ENCODE results near the gene URAD.
"Not testable (repeated sequence)": the region's sequence is repeated elsewhere in the genome, so short reads cannot be mapped to it uniquely, and the experiment has no call there.

URAD gene

DNA sequence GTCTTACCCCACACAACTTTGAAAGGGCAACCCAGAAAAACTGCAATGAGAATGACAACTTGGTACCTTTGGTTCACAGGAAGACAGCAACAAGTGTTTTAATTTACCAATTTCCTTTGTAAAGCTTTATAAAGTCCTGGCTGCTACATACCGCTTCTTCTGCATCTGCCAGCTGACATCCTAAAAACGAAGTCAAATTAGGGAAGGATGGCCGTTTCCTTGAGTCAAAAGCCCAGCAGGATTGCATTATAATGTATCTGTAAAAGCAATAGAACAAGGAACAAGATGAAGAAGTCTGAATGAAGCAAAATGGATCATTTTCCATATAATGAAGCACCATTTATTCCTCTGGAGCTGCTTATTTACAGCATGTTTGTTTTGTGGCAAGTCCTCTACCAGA lies 25.8 kb upstream of the URAD start:
- no peak overlapping the region for H3K27ac ChIP-seq (ENCODE audit: low read length)
- no peaks in the 10 kb centered on the region for H3K9me3 ChIP-seq (ENCODE audit: control insufficient read depth in 1 of 2, low read length in 2 of 2)
- no peaks in the 10 kb centered on the region for H3K36me3 ChIP-seq (ENCODE audit: control insufficient read depth in 1 of 2, insufficient read depth in 2 of 2, low read length in 2 of 2)
- H3K27me3 ChIP-seq (ENCODE audit: low read depth, low read length) = no peaks in the 10 kb centered on the region
- H3K4me1 ChIP-seq (ENCODE audit: control insufficient read depth in 1 of 2, insufficient read depth in 2 of 2, low read length in 2 of 2) = no peaks in the 10 kb centered on the region
- H3K4me3 ChIP-seq (ENCODE audit: low read depth in 1 of 2, low read length in 2 of 2) = no peak overlapping the region

- Histone ChIP-seq H3K36me3 (ENCODE audit: control insufficient read depth in 1 of 2, insufficient read depth in 2 of 2, low read length in 2 of 2) (no peaks in the 10 kb centered on the region), H3K27me3 (ENCODE audit: low read depth, low read length) (no peaks in the 10 kb centered on the region), H3K9me3 (ENCODE audit: control insufficient read depth in 1 of 2, low read length in 2 of 2) (no peaks in the 10 kb centered on the region), H3K4me1 (ENCODE audit: control insufficient read depth in 1 of 2, insufficient read depth in 2 of 2, low read length in 2 of 2) (no peaks in the 10 kb centered on the region), H3K27ac (ENCODE audit: low read length) (no peak overlapping the region), H3K4me3 (ENCODE audit: low read depth in 1 of 2, low read length in 2 of 2) (no peak overlapping the region)
These were observed 25.0 kb upstream of the URAD start for GRCh38 chr13:28013482-28013881.

DNA sequence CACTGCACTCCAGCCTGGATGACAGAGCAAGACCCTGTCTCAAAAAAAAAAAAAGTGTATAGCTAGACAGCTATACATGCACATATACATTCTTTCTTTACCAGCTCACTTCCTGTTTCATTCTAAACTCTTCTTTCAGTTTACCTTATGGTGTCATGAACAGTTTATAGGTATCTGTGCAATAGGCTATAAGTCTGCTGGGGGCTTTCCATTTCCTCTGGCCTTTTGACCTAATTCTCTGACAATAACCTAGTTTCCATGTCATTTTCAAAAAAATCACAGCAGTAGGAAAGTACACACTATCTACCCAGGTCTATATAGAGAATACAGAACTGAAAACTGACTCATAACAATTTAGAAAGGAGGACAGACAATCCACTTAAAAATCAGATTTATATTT lies 24.4 kb upstream of the URAD start:
- Histone ChIP-seq H3K27ac (ENCODE audit: low read length) (no peak overlapping the region), H3K27me3 (ENCODE audit: low read depth, low read length) (no peaks in the 10 kb centered on the region), H3K9me3 (ENCODE audit: control insufficient read depth in 1 of 2, low read length in 2 of 2) (no peaks in the 10 kb centered on the region), H3K36me3 (ENCODE audit: control insufficient read depth in 1 of 2, insufficient read depth in 2 of 2, low read length in 2 of 2) (no peaks in the 10 kb centered on the region), H3K4me3 (ENCODE audit: low read depth in 1 of 2, low read length in 2 of 2) (no peak overlapping the region), H3K4me1 (ENCODE audit: control insufficient read depth in 1 of 2, insufficient read depth in 2 of 2, low read length in 2 of 2) (no peaks in the 10 kb centered on the region)

GRCh38 chr13:28012383-28012782 lies 23.9 kb upstream of the URAD start:
- Histone ChIP-seq H3K27ac (ENCODE audit: low read length) (no peak overlapping the region), H3K36me3 (ENCODE audit: control insufficient read depth in 1 of 2, insufficient read depth in 2 of 2, low read length in 2 of 2) (no peaks in the 10 kb centered on the region), H3K4me3 (ENCODE audit: low read depth in 1 of 2, low read length in 2 of 2) (no peak overlapping the region), H3K4me1 (ENCODE audit: control insufficient read depth in 1 of 2, insufficient read depth in 2 of 2, low read length in 2 of 2) (no peaks in the 10 kb centered on the region), H3K9me3 (ENCODE audit: control insufficient read depth in 1 of 2, low read length in 2 of 2) (no peaks in the 10 kb centered on the region), H3K27me3 (ENCODE audit: low read depth, low read length) (no peaks in the 10 kb centered on the region)

DNA sequence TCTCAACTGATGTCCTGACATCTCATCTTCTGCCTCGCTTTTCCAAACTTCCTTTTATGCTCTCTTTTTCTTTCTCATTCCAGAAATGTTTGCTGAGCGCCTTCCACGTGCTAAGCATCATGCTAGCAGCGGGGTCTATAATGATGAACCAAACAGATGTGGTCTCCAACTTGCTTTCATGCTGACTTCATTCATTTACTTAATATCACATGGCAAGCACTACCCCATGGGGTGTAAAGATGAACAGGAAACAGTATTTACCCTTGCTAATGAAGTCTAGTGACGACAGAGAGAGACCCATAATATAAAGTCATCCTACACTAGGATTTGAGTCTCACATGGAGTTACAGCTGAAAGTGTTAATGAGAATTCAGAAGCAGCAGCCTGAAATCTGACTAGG lies 21.6 kb upstream of the URAD start:
- Histone ChIP-seq H3K4me1 (ENCODE audit: control insufficient read depth in 1 of 2, insufficient read depth in 2 of 2, low read length in 2 of 2) (no peaks in the 10 kb centered on the region), H3K4me3 (ENCODE audit: low read depth in 1 of 2, low read length in 2 of 2) (no peak overlapping the region), H3K36me3 (ENCODE audit: control insufficient read depth in 1 of 2, insufficient read depth in 2 of 2, low read length in 2 of 2) (no peaks in the 10 kb centered on the region), H3K27ac (ENCODE audit: low read length) (no peak overlapping the region), H3K9me3 (ENCODE audit: control insufficient read depth in 1 of 2, low read length in 2 of 2) (no peaks in the 10 kb centered on the region), H3K27me3 (ENCODE audit: low read depth, low read length) (no peaks in the 10 kb centered on the region)

GRCh38 chr13:28005016-28005415 lies 16.5 kb upstream of the URAD start:
- H3K27ac ChIP-seq (ENCODE audit: low read length); H3K9me3 ChIP-seq (ENCODE audit: control insufficient read depth in 1 of 2, low read length in 2 of 2): not testable (repeated sequence)

GRCh38 chr13:28002886-28003698 lies 14.6 kb upstream of the URAD start:
- no peaks in the 10 kb centered on the region for H3K9me3 ChIP-seq (ENCODE audit: control insufficient read depth in 1 of 2, low read length in 2 of 2)
- no peaks in the 10 kb centered on the region for H3K36me3 ChIP-seq (ENCODE audit: control insufficient read depth in 1 of 2, insufficient read depth in 2 of 2, low read length in 2 of 2)
- H3K4me3 ChIP-seq (ENCODE audit: low read depth in 1 of 2, low read length in 2 of 2) = no peak overlapping the region
- H3K27ac ChIP-seq (ENCODE audit: low read length) = no peak overlapping the region
- H3K4me1 ChIP-seq (ENCODE audit: control insufficient read depth in 1 of 2, insufficient read depth in 2 of 2, low read length in 2 of 2) = peaks cover 0 to 4% of the 10 kb centered on the region in 2 donors
- H3K27me3 ChIP-seq (ENCODE audit: low read depth, low read length) = no peaks in the 10 kb centered on the region

More at GRCh38 chr13:28005016-28005415, 16.5 kb upstream of the URAD start:
- not testable (repeated sequence) for H3K4me1 ChIP-seq (ENCODE audit: control insufficient read depth in 1 of 2, insufficient read depth in 2 of 2, low read length in 2 of 2); H3K27me3 ChIP-seq (ENCODE audit: low read depth, low read length); H3K4me3 ChIP-seq (ENCODE audit: low read depth in 1 of 2, low read length in 2 of 2); H3K36me3 ChIP-seq (ENCODE audit: control insufficient read depth in 1 of 2, insufficient read depth in 2 of 2, low read length in 2 of 2)

- H3K27ac ChIP-seq (ENCODE audit: low read length) = no peak overlapping the region
- no peak overlapping the region for H3K4me3 ChIP-seq (ENCODE audit: low read depth in 1 of 2, low read length in 2 of 2)
- no peaks in the 10 kb centered on the region for H3K9me3 ChIP-seq (ENCODE audit: control insufficient read depth in 1 of 2, low read length in 2 of 2)
- no peaks in the 10 kb centered on the region for H3K27me3 ChIP-seq (ENCODE audit: low read depth, low read length)
- H3K4me1 ChIP-seq (ENCODE audit: control insufficient read depth in 1 of 2, insufficient read depth in 2 of 2, low read length in 2 of 2) = peaks cover 0 to 4% of the 10 kb centered on the region in 2 donors
- no peaks in the 10 kb centered on the region for H3K36me3 ChIP-seq (ENCODE audit: control insufficient read depth in 1 of 2, insufficient read depth in 2 of 2, low read length in 2 of 2)
These were observed 13.5 kb upstream of the URAD start for GRCh38 chr13:28001837-28002473.

DNA sequence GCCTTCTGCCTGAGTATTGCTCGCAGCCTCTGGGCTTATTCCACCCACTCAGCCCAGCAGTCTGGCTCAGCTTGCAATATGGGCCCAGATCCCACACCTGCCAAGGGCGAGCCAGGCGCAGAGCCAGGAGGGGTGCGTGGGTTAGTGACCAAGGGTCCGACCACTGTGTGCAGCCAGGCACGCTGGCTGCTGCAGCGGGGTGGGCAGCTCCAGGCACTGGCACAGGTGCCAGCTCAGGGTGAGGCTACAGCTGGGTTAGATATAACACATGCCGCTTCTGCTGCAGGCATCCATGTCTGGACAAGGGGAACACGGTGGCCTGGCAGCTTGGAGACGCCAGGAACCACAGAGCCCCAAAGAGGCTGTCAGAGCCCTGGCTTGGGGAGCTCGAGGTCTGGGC lies 12.6 kb upstream of the URAD start:
- H3K27ac ChIP-seq (ENCODE audit: low read length) = no peak overlapping the region
- peaks cover 0 to 4% of the 10 kb centered on the region in 2 donors for H3K4me1 ChIP-seq (ENCODE audit: control insufficient read depth in 1 of 2, insufficient read depth in 2 of 2, low read length in 2 of 2)
- no peaks in the 10 kb centered on the region for H3K36me3 ChIP-seq (ENCODE audit: control insufficient read depth in 1 of 2, insufficient read depth in 2 of 2, low read length in 2 of 2)
- no peak overlapping the region for H3K4me3 ChIP-seq (ENCODE audit: low read depth in 1 of 2, low read length in 2 of 2)
- no peaks in the 10 kb centered on the region for H3K9me3 ChIP-seq (ENCODE audit: control insufficient read depth in 1 of 2, low read length in 2 of 2)
- H3K27me3 ChIP-seq (ENCODE audit: low read depth, low read length) = no peaks in the 10 kb centered on the region

DNA sequence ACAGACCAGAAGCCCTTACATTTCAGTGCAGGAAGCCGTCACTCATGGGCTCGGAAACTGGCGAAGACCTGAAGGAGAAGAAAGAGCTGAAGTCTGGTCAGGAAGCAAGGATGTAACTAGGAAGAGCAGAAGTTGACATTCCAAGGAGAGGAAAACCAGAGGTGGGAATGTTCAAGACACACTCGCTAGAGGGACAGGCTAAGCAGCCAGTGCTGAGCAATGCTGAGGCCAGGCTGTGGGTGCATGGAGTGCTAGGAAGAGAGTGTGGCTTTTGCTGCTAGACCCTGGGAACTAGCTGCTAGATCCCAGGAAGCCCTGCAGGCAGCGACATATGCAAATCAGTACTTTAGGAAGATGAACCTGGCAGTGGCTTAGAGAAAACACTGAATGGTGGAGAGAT lies 12.1 kb upstream of the URAD start:
- Histone ChIP-seq H3K4me1 (ENCODE audit: control insufficient read depth in 1 of 2, insufficient read depth in 2 of 2, low read length in 2 of 2) (peaks cover 0 to 4% of the 10 kb centered on the region in 2 donors), H3K36me3 (ENCODE audit: control insufficient read depth in 1 of 2, insufficient read depth in 2 of 2, low read length in 2 of 2) (no peaks in the 10 kb centered on the region), H3K27ac (ENCODE audit: low read length) (no peak overlapping the region), H3K4me3 (ENCODE audit: low read depth in 1 of 2, low read length in 2 of 2) (no peak overlapping the region), H3K27me3 (ENCODE audit: low read depth, low read length) (no peaks in the 10 kb centered on the region), H3K9me3 (ENCODE audit: control insufficient read depth in 1 of 2, low read length in 2 of 2) (no peaks in the 10 kb centered on the region)

DNA sequence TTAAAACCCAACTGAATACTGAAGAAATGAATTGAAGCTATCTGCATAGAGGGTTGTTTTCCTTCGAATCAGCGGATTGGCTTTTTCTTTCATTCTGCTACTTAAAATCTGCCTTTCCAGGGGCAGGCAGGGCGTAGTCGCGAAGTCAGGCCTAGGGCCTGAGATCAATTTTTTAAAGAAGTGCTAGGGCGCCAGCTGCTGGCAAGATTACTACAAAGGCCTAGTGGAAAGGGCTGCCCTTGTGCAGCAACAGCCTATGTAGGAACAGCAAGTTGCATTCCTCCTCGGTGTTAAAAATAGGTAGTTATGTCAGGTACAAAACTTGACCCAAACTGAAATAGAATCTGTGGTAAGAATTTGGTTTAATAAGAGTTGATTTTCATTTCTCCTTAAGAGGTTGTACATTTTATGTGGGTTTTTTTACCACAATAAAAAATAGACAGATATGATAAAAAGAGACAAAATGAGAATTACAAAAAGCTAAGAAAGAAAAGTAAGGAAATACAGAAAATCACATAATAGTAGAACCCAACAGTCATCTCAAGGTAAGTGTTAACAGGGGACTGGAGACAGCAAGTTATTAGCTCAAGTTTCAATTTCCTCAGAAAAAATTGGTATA lies 9.5 kb upstream of the URAD start:
- H3K36me3 ChIP-seq (ENCODE audit: control insufficient read depth in 1 of 2, insufficient read depth in 2 of 2, low read length in 2 of 2) = no peaks in the 10 kb centered on the region

More for the DNA sequence above, 9.5 kb upstream of the URAD start:
- Histone ChIP-seq H3K27me3 (ENCODE audit: low read depth, low read length) (no peaks in the 10 kb centered on the region), H3K4me1 (ENCODE audit: control insufficient read depth in 1 of 2, insufficient read depth in 2 of 2, low read length in 2 of 2) (peaks cover 0 to under 1% of the 10 kb centered on the region in 2 donors), H3K9me3 (ENCODE audit: control insufficient read depth in 1 of 2, low read length in 2 of 2) (no peaks in the 10 kb centered on the region), H3K27ac (ENCODE audit: low read length) (no peak overlapping the region), H3K4me3 (ENCODE audit: low read depth in 1 of 2, low read length in 2 of 2) (no peak overlapping the region)

Data from muscle layer of duodenum (tissue), 2 donors.